Measurements from ENCODE around the gene ORAI2.

DNA sequence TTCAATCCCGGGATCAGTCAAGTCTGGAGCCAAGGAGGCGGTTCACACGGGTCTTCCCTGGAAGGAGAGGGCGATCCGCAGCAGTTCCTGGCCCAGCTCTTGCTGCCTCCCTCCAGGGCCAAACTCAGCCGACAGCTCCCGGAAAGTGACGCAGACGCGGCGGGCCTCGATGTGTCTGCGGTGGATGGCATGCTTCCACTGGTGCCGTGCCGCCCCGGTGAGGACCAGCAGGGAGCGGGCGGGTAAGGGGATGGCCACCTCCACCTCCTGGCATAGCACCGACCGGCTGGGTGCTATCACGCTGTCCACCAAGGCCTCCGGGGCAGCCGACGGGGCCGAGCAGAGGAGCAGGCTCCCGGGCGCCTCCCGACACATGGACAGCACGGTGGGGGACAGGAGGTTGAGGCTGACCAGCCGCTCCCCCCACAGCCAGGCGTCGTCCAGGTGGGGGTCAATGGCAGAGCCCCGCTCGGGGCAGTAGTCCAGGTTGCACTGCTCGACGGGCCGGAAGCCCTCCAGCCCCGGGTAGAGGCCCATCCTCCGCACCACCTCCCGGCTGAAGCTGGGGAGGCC is 24.1 kb downstream of the ORAI2 start:
- TF ChIP-seq POLR2A (IDR thresholded peaks at IDR 0.05; ENCODE audit: low read depth, low read length) = no peak
- TF ChIP-seq ATF7 (IDR thresholded peaks at IDR 0.05; ENCODE audit: low read depth) = no peak
- no peak for TF ChIP-seq EZH2 (IDR thresholded peaks at IDR 0.05; ENCODE audit: borderline replicate concordance, control insufficient read depth, low read depth, low read length)
- TF ChIP-seq, protein P1, sequence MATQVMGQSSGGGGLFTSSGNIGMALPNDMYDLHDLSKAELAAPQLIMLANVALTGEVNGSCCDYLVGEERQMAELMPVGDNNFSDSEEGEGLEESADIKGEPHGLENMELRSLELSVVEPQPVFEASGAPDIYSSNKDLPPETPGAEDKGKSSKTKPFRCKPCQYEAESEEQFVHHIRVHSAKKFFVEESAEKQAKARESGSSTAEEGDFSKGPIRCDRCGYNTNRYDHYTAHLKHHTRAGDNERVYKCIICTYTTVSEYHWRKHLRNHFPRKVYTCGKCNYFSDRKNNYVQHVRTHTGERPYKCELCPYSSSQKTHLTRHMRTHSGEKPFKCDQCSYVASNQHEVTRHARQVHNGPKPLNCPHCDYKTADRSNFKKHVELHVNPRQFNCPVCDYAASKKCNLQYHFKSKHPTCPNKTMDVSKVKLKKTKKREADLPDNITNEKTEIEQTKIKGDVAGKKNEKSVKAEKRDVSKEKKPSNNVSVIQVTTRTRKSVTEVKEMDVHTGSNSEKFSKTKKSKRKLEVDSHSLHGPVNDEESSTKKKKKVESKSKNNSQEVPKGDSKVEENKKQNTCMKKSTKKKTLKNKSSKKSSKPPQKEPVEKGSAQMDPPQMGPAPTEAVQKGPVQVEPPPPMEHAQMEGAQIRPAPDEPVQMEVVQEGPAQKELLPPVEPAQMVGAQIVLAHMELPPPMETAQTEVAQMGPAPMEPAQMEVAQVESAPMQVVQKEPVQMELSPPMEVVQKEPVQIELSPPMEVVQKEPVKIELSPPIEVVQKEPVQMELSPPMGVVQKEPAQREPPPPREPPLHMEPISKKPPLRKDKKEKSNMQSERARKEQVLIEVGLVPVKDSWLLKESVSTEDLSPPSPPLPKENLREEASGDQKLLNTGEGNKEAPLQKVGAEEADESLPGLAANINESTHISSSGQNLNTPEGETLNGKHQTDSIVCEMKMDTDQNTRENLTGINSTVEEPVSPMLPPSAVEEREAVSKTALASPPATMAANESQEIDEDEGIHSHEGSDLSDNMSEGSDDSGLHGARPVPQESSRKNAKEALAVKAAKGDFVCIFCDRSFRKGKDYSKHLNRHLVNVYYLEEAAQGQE (IDR thresholded peaks at IDR 0.05; ENCODE audit: low read depth, low read length) = no peak
- TF ChIP-seq, protein P2, sequence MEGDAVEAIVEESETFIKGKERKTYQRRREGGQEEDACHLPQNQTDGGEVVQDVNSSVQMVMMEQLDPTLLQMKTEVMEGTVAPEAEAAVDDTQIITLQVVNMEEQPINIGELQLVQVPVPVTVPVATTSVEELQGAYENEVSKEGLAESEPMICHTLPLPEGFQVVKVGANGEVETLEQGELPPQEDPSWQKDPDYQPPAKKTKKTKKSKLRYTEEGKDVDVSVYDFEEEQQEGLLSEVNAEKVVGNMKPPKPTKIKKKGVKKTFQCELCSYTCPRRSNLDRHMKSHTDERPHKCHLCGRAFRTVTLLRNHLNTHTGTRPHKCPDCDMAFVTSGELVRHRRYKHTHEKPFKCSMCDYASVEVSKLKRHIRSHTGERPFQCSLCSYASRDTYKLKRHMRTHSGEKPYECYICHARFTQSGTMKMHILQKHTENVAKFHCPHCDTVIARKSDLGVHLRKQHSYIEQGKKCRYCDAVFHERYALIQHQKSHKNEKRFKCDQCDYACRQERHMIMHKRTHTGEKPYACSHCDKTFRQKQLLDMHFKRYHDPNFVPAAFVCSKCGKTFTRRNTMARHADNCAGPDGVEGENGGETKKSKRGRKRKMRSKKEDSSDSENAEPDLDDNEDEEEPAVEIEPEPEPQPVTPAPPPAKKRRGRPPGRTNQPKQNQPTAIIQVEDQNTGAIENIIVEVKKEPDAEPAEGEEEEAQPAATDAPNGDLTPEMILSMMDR (IDR thresholded peaks at IDR 0.05 in 2 of 3, conservative IDR thresholded peaks at IDR 0.05 in 1 of 3; ENCODE audit: control insufficient read depth in 2 of 3, extremely low read depth in 1 of 3, insufficient read depth in 1 of 3, low read depth in 3 of 3, low read length in 3 of 3) = no peak
- TF ChIP-seq KLF5 (IDR thresholded peaks at IDR 0.05; ENCODE audit: partially characterized antibody) = no peak

All from GM12878 (cell line).